HepG2 (cell line): ENCODE results near the gene B4GALT3. TPM values are rescaled to one million over a fixed set of nuclear protein-coding genes. Genes with fewer than 3 reads are reported as not detected.

Experiments used
- AGO2 ChIP-seq: fragments of 200-400 bp; formaldehyde crosslinking; optimal IDR thresholded peaks from 2 replicates; pipeline ENCODE3; 2017; ENCODE audit warnings: mild to moderate bottlenecking, low read depth, low read length, moderate library complexity
- CBX1 ChIP-seq: IDR thresholded peaks from one replicate; pipeline ENCODE4 v1.6.1; 2016; ENCODE audit warnings: antibody characterized with exemption, low read depth
- FOXK2 ChIP-seq: fragments of 450-650 bp; IDR thresholded peaks from 2 replicates; pipeline ENCODE4 v1.6.1; 2016
- HIVEP1 ChIP-seq: sonication (generic); formaldehyde crosslinking; IDR thresholded peaks from 2 replicates; pipeline ENCODE4 v1.4.0; 2020; ENCODE audit warnings: mild to moderate bottlenecking, missing genetic modification reagents
- HMGA1 ChIP-seq: sonication (generic); formaldehyde crosslinking; conservative IDR thresholded peaks from 2 replicates; pipeline ENCODE4 v1.4.0; 2020; ENCODE audit warnings: missing genetic modification reagents
- HOXA3 ChIP-seq: sonication (generic); formaldehyde crosslinking; IDR thresholded peaks from 2 replicates; pipeline ENCODE4 v1.5.0; 2020; ENCODE audit warnings: missing genetic modification reagents
- JARID2 ChIP-seq: sonication (generic); formaldehyde crosslinking; IDR thresholded peaks from 2 replicates; pipeline ENCODE4 v1.8.1; 2023; ENCODE audit warnings: missing genetic modification reagents, inconsistent platforms; ENCODE audit not compliant: insufficient replicate concordance
- KLF16 ChIP-seq, 2 experiments: sonication (generic) in 1 of 2; formaldehyde crosslinking in 1 of 2; IDR thresholded peaks; 2 replicates each; pipeline versions ENCODE4 v1.6.1 to v1.8.0; 2016 to 2023; ENCODE audit warnings: missing genetic modification reagents in 2 of 2, missing compliant biosample characterization in 1 of 2
- MAFF ChIP-seq: IDR thresholded peaks from 2 replicates; pipeline ENCODE4 v1.6.1; 2011; ENCODE audit warnings: low read depth, low read length, improper control_type of control experiment
- MAZ ChIP-seq, 2 experiments: sonication (generic) in 1 of 2; formaldehyde crosslinking in 1 of 2; IDR thresholded peaks; 2 replicates each; pipeline versions ENCODE4 v1.5.0 to v1.6.1; 2012 to 2020; ENCODE audit warnings: low read depth in 2 of 2, mild to moderate bottlenecking in 2 of 2, borderline replicate concordance in 1 of 2, improper control_type of control experiment in 1 of 2, low read length in 1 of 2, missing genetic modification reagents in 1 of 2, moderate library complexity in 1 of 2
- NFE2 ChIP-seq: sonication (generic); formaldehyde crosslinking; IDR thresholded peaks from 2 replicates; pipeline ENCODE4 v1.4.0; 2020; ENCODE audit warnings: missing genetic modification reagents
- NFE2L2 ChIP-seq: fragments of 150-350 bp; IDR thresholded peaks from 2 replicates; pipeline ENCODE4 v1.6.1; 2014; ENCODE audit warnings: low read length
- PAX8 ChIP-seq: sonication (generic); formaldehyde crosslinking; IDR thresholded peaks from 2 replicates; pipeline ENCODE4 v1.8.0; 2022; ENCODE audit warnings: mild to moderate bottlenecking, missing genetic modification reagents, borderline replicate concordance
- SALL2 ChIP-seq: sonication (generic); formaldehyde crosslinking; IDR thresholded peaks from 2 replicates; pipeline ENCODE4 v1.8.1; 2023; ENCODE audit warnings: mild to moderate bottlenecking, missing genetic modification reagents, inconsistent platforms
- SOX5 ChIP-seq: IDR thresholded peaks from 2 replicates; pipeline ENCODE4 v1.6.1; 2016; ENCODE audit warnings: borderline replicate concordance
- TRIM22 ChIP-seq: fragments of 450-650 bp; IDR thresholded peaks from 2 replicates; pipeline ENCODE4 v1.6.1; 2017
- XRCC5 ChIP-seq: fragments of 200-400 bp; formaldehyde crosslinking; optimal IDR thresholded peaks from 2 replicates; pipeline ENCODE3; 2017; ENCODE audit warnings: mild to moderate bottlenecking, low read length
- YEATS2 ChIP-seq: sonication (generic); formaldehyde crosslinking; IDR thresholded peaks from 2 replicates; pipeline ENCODE4 v1.4.0; 2020; ENCODE audit warnings: missing genetic modification reagents, borderline replicate concordance
- ZBTB49 ChIP-seq: sonication (generic); formaldehyde crosslinking; IDR thresholded peaks from 2 replicates; pipeline ENCODE4 v1.4.0; 2020; ENCODE audit warnings: missing genetic modification reagents, borderline replicate concordance
- ZFAT ChIP-seq: sonication (generic); formaldehyde crosslinking; conservative IDR thresholded peaks from 2 replicates; pipeline ENCODE4 v1.8.1; 2023; ENCODE audit warnings: missing genetic modification reagents, inconsistent platforms
- ZIK1 ChIP-seq: sonication (generic); formaldehyde crosslinking; IDR thresholded peaks from 2 replicates; pipeline ENCODE4 v1.5.0; 2020; ENCODE audit warnings: mild to moderate bottlenecking, low read depth, missing genetic modification reagents, borderline replicate concordance
- ZKSCAN8 ChIP-seq: IDR thresholded peaks from 2 replicates; pipeline ENCODE4 v1.6.1; 2016; ENCODE audit warnings: borderline replicate concordance, missing genetic modification reagents, missing compliant biosample characterization
- ZNF138 ChIP-seq: sonication (generic); formaldehyde crosslinking; IDR thresholded peaks from 2 replicates; pipeline ENCODE4 v1.5.0; 2020; ENCODE audit warnings: mild to moderate bottlenecking, low read depth, missing genetic modification reagents
- ZNF251 ChIP-seq: sonication (generic); formaldehyde crosslinking; IDR thresholded peaks from 2 replicates; pipeline ENCODE4 v1.9.0; 2021; ENCODE audit warnings: mild to moderate bottlenecking, missing genetic modification reagents
- ZNF282 ChIP-seq: fragments of 450-650 bp; IDR thresholded peaks from 2 replicates; pipeline ENCODE4 v1.6.1; 2018; ENCODE audit not compliant: partially characterized antibody
- ZNF547 ChIP-seq: sonication (generic); formaldehyde crosslinking; IDR thresholded peaks from 2 replicates; pipeline ENCODE4 v1.5.1; 2020; ENCODE audit warnings: mild to moderate bottlenecking, missing genetic modification reagents
- ZNF572 ChIP-seq: sonication (generic); formaldehyde crosslinking; IDR thresholded peaks from 2 replicates; pipeline ENCODE4 v1.5.1; 2020; ENCODE audit warnings: mild to moderate bottlenecking, missing genetic modification reagents
- ZNF614 ChIP-seq: IDR thresholded peaks from 2 replicates; pipeline ENCODE4 v1.6.1; 2018; ENCODE audit warnings: missing biosample characterization, missing genetic modification reagents, inconsistent platforms, borderline replicate concordance
- ZNF777 ChIP-seq: sonication (generic); formaldehyde crosslinking; IDR thresholded peaks from 2 replicates; pipeline ENCODE4 v1.4.0; 2020; ENCODE audit warnings: missing genetic modification reagents
- polyA plus RNA-seq, 8 experiments: library from polyadenylated mRNA; depleted of rRNA in 3 of 8; stranded (reverse) in 7 of 8; unstranded in 1 of 8; fragments of >200 nt; fragmentation: Illumina TruSeq in 4 of 8; extraction: Trizol in 4 of 8; gene quantifications; 2 replicates each; pipeline versions ENCODE4 v1.2.1 to v1.2.3, GENCODE V29; 2011 to 2016; ENCODE audit warnings: low read depth in 4 of 8, missing spikeins in 1 of 8, mixed read lengths in 1 of 8; ENCODE audit not compliant: insufficient read depth in 1 of 8
- total RNA-seq, 5 experiments: library from RNA; depleted of rRNA; stranded (reverse); fragments of >200 nt; fragmentation: Illumina TruSeq; extraction: Trizol; gene quantifications; 2 replicates each; pipeline ENCODE4 v1.2.3, GENCODE V29; 2016; ENCODE audit warnings: low read depth in 1 of 5

Gene B4GALT3
- total and polyA plus RNA-seq, 2 of the 13 experiments (the other 11 are each of a cell fraction or from before 2014, with no cell fraction given) = 35.6 to 40.4 TPM

GRCh38 chr1:161177112-161177935, at the start of gene B4GALT3 (continued):
- TF ChIP-seq ZNF572 (CRISPR knock-in tag) (no peak), YEATS2 (peak; percentile 43; the same call in 1 of the 2 replicates), ZNF251 (CRISPR knock-in tag) (no peak), KLF16 (CRISPR knock-in tag; IDR thresholded peaks at IDR 0.05) (peak in 1 of 2 experiments; percentile 82; a peak in 1 of 4 replicates), ZNF282 (no peak), TRIM22 (no peak), SALL2 (CRISPR knock-in tag) (no peak), AGO2 (no peak), ZBTB49 (CRISPR knock-in tag) (0 out of 2 replicates have a peak, but pooled peaks have one; percentile 66), FOXK2 (no peak), JARID2 (no peak), ZFAT (CRISPR knock-in tag) (no peak), MAZ (IDR thresholded peaks at IDR 0.05; ENCODE audit: borderline replicate concordance, low read depth, low read length) (peak; percentile 43; the same call in 1 of the 2 replicates), MAZ (CRISPR knock-in tag; IDR thresholded peaks at IDR 0.05; ENCODE audit: low read depth) (peak; percentile 81), NFE2L2 (no peak), ZNF614 (CRISPR knock-in tag) (0 out of 2 replicates have a peak, but pooled peaks have one; percentile 57), HIVEP1 (CRISPR knock-in tag) (no peak; the same call in 1 of the 2 replicates), HOXA3 (CRISPR knock-in tag) (peak; percentile 98), HMGA1 (CRISPR knock-in tag) (no peak), XRCC5 (no peak), NFE2 (CRISPR knock-in tag) (no peak), ZKSCAN8 (CRISPR knock-in tag) (no peak), SOX5 (CRISPR knock-in tag) (peak; percentile 39; the same call in 1 of the 2 replicates), ZNF138 (CRISPR knock-in tag) (no peak), ZIK1 (no peak; the same call in 1 of the 2 replicates), ZNF777 (CRISPR knock-in tag) (no peak; the same call in 1 of the 2 replicates), MAFF (no peak), ZNF547 (CRISPR knock-in tag) (0 out of 2 replicates have a peak, but pooled peaks have one; percentile 40), PAX8 (CRISPR knock-in tag) (peak; percentile 91; the same call in 1 of the 2 replicates), CBX1 (no peak)
